Measurements from ENCODE around the gene C14orf180.
"Not testable (repeated sequence)": the region's sequence is repeated elsewhere in the genome, so short reads cannot be mapped to it uniquely, and the experiment has no call there.

C14orf180 gene

DNA sequence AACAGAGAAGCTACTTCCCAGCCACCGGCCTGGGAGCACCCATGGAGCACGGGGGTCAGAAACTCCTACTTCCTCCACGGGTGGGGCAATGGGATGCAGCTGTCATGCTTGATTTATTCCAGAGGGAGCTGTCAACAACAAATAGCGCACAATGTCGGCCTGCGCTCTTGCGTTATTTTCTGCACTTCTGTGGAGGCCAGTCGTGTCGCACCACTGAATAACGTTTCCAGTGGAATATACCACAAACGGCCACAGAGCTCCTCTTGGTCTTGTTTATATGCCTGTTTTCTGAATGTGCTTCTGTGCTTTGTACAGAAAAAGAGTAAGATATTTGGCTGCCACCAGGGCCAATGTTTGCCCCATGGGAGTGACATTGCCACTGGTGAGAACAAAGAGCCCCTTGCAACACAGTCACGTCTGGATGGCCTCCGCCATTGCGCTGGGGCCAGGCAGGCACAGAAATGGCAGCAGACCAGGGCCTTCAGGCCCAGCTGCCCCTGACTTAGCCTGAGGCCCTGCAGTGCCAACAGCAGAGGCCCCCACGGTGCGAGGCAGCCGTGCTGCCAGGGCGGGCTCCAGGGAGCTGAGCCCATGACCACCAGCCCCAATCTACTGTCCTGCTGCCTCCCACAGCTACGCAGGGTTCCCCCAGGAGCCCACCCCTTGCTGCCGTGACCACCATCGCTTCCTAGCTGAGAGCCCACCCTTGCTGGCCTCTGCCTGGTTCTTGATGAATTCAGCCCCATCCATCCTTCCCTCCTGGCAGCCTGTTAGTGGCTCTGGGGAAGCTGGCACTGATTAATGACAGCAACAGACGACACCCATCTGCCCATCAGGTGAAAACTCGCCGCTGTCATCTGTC, 53.9 kb downstream of the C14orf180 start:
- DNase-seq = no peak

DNA sequence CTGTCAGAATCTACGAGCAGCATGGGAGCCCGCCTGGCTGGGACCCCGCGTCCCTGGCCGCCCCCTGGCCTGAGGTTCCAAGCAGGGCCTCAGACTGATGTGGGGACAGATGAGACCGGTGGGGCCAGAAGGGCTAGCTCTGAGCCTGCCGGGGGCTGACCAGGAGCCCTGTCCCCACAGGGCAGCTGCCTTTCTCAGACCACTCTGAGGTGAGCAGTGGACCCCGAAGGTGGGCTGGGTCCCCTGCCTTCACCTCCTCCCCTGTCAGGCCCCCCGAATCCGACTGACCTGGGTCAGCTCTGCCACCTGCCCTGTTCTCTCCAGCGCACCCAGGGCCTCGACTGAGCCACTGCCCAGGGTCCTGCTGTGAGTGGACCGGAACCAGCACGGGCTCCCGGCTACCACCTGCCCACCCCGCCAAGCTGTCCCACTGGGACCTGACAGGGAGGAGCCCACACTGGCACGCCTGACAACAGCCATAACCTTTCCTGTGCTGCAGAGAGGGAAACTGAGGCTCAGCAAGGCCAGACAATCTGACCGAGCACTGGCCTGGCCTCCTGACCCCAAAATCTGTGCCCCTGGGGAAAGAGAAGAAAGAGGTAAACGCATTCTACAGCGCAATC, 54.7 kb downstream of the C14orf180 start:
- DNase-seq = no peak

DNA sequence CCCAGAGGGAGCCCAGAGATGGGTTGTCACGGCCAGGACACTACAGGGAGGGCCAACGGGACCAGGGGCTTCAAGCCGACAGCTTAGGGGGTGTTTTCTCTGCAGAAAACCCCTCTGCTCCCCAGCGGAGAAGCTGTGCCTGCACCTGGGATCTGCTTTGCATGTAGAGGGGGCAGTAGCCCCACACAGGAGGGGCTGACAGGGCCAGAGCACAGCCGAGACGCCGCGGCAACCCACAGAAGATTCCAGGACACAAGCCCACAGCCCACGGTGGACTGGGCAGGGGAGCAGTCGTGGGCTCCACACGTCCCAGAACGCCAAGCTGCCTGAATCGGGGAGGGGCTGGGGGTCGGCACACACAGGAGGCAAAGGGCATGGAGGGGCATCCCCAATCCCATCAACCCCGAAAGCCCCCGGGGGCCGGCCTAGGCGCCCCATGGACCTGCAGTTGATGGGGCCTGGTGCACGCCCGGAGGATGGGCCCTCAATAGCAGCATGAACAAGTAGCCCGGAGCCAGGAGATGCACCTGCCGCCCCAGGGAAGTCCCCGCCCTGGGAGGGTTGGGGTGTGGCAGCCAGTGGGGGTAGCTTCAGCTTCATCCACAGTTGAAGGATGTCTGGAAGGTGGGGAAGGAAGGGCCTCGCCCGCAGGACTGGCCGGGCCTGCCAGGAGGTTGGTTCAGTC, 55.5 kb downstream of the C14orf180 start:
- DNase-seq = peak; percentile 16

DNA sequence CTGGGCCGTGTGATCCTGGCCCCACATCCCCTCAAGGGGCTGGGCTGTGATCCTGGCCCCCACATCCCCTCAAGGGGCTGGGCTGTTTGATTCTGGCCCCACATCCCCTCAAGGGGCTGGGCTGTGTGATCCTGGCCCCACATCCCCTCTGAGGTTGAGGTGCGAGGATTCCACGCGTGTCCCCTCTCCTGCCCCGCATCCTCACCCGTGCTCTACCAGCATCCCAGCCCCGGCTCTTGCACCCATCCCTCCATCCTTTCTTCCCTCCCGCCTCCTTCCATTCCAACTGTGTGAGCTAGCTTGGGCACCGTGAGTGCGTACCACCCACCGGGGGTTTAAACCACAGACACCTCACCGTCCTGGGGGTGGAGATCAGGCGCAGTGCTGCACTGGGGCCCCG, 56.2 kb downstream of the C14orf180 start:
- no peak for DNase-seq

DNA sequence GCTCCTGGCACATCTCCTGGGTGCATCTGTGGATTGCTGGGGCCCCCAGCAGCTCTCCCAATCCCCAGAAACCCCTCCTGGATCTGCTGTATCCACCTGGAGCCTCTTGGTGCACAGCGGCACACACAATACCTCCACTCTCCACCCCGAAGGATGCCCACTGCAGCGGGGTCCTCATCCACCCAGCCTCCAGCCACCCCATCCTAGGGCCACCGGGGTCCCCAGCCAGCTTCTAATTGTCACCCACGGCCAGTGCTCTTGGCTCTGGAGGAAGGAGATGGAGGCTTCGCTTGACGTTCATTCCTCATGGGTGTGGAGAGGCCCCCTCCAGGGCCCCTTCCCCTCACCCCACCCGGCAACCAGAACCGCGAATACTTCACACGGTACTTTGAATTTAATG, 56.6 kb downstream of the C14orf180 start:
- DNase-seq = no peak

DNA sequence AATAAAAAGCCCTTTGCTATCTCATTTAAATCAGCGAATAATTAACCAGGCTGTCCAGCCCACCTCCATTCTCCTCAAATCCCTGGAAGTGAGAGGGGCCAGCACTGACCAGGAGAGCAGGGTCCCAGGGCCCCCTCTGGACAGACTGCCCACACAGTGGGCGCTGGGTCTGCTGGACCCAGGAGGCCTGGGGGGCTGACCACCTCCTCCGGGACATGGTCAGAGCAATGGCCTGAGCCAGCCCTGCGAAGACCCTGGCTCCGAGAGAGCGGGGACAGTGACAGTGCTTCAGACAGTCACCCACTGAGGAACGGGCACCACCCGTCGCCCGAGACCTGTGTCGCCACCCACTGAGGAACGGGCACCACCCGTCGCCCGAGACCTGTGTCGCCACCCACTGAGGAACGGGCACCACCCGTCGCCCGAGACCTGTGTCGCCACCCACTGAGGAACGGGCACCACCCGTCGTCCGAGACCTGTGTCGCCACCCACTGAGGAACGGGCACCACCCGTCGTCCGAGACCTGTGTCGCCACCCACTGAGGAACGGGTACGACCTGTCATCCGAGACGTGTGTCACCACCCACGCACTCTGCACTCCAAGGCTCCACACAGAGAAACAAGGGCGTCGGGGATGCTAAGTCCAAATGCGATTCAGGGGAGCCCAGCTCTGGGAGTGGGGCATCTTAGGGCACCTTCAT, 57.4 kb downstream of the C14orf180 start:
- DNase-seq = not testable (repeated sequence)

DNA sequence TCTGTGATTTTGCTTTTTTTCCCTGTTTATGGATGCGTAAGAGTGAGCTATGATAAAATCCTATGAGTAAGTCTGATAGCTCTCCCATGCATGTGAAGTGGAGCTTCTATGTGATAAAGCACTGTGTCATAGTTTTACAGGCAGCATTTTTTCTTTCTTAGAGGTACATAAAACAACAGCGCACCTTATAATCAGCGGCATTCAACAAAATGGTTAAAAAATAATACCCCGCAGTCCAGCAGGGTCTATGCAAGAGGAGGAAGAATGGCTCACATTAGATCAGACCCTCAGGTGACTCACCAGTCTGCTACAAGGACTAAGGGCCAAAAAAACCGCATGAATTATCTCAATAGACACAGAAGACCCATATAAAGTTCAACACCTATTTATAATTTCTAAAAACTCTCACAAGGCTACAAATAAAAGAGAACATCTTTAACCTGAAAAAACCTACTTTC, 58.0 kb downstream of the C14orf180 start:
- DNase-seq = no peak

DNA sequence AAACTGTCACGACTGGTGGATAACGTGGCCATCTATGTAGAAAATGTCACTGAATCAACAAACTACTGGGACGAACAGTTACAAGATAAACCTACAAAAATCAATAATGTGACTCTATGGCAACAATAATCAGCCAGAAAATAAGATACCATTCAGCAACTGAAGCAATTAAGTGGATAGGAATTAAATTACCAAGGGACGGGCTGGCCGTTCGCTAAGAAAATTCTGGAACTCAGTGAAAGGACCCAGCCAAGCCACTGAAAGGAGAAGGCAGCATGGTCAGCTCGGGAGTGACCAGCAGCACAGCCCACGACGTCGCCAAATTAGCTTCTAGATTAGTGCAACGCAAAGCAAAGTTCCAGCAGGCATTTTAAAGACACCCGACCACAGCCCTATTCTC, 58.6 kb downstream of the C14orf180 start:
- DNase-seq = no peak

DNA sequence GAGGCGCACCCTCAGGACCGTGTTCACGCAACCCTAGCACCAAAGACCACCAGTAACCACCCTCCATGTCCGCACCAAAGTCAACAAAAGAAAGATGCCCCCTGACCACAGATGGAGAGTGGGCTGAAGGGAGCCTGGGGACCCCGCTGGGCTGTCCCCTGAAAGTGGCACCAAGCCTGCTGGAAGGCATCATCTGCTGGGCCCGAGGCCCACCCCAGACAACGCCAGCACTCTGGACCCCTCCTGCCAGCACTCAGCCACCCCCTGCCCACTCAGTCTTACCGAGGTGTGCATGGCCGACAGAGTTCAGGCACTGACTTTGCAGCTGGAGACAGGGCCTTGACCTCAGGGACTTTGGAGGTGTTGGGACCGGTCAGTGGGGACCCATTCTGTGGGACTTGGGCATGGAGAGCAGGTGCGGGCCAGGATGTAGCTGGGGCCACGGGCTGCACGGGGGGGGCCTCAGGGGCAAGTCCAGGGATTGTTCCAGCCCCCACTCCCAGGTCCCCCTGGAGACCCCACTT, 59.4 kb downstream of the C14orf180 start:
- DNase-seq = no peak

DNA sequence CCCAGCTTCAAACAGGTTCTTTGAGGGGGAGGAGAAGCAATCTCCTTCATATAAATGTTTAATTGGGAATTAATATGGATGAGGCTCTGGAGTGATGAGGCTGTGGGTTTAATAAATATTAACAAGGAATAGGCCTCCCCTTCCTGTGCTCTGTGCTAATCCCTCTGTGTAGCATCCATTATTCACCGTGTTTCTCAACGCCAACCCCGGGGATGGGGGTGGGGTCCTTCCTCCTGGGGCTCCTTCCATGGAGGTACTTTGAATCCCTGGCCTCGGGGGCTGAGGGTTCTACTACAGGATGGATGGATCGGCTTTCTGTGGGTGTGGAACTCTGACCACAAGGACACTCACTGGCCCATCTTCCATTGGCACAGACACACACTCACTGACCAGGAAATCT, 59.9 kb downstream of the C14orf180 start:
- no peak for DNase-seq
